GM18867 (cell line): ENCODE results near the gene MYCN.

Source experiments
- ATAC-seq: cut with Tn5 transposase; IDR thresholded peaks from one replicate; pipeline ENCODE4 v1.9.1; 2021; ENCODE audit warnings: mild to moderate bottlenecking, moderate library complexity; ENCODE audit not compliant: unreplicated experiment

The MYCN gene

GRCh38 chr2:15930589-15931318 is 9.6 kb upstream of the MYCN start:
- no peak for ATAC-seq

- no peak for ATAC-seq
These were observed 8.9 kb upstream of the MYCN start for GRCh38 chr2:15931319-15931890.

GRCh38 chr2:15931950-15932349 is 8.4 kb upstream of the MYCN start:
- no peak for ATAC-seq

- ATAC-seq, result no peak
These were observed 7.8 kb upstream of the MYCN start for GRCh38 chr2:15932394-15933183.

GRCh38 chr2:15933184-15933845 is 7.0 kb upstream of the MYCN start:
- no peak for ATAC-seq

GRCh38 chr2:15934291-15934945 is 5.9 kb upstream of the MYCN start:
- ATAC-seq, result no peak

- no peak for ATAC-seq
These were observed 5.2 kb upstream of the MYCN start for GRCh38 chr2:15935189-15935588.

- ATAC-seq, result no peak
These were observed 4.7 kb upstream of the MYCN start for GRCh38 chr2:15935675-15936074.

GRCh38 chr2:15936277-15937104 is 3.9 kb upstream of the MYCN start:
- ATAC-seq, result no peak

GRCh38 chr2:15937105-15937881 is 3.1 kb upstream of the MYCN start:
- no peak for ATAC-seq

- no peak for ATAC-seq
These were observed 2.2 kb upstream of the MYCN start for GRCh38 chr2:15937882-15938802.

- ATAC-seq, result no peak
These were observed 1.4 kb upstream of the MYCN start for GRCh38 chr2:15938803-15939555.

GRCh38 chr2:15939556-15939853 is 845 bp upstream of the MYCN start:
- ATAC-seq, result peak; percentile 73

GRCh38 chr2:15940661-15941480 is 521 bp downstream of the MYCN start:
- ATAC-seq, result no peak

- ATAC-seq, result no peak
These were observed 1.1 kb downstream of the MYCN start for GRCh38 chr2:15941481-15941850.

- no peak for ATAC-seq
These were observed 1.7 kb downstream of the MYCN start for GRCh38 chr2:15941871-15942710.
